ENCODE results near the gene FCSK. TPM values are rescaled to one million over a fixed set of nuclear protein-coding genes. Genes with fewer than 3 reads are reported as not detected.
"Not testable (repeated sequence)": the region's sequence is repeated elsewhere in the genome, so short reads cannot be mapped to it uniquely, and the experiment has no call there.

Gene FCSK
- total RNA-seq, 1 experiment from 2014 or later, result 9.2 TPM

DNA sequence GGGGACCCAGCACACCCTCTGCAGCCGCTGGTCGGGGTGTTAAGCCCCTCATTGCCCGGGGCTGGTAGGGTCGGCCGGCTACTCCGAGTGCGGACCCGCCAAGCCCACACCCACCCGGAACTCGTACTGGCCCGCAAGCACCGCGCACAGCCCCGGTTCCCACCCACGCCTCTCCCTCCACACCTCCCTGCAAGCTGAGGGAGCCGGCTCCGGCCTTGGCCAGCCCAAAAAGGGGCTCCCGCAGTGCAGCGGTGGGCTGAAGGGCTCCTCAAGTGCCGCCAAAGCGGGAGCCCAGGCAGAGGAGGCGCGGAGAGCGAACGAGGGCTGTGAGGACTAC lies 3.4 kb upstream of the FCSK start:
- not testable (repeated sequence) for DNase-seq (ENCODE audit: extremely low read depth, low read depth)

DNA sequence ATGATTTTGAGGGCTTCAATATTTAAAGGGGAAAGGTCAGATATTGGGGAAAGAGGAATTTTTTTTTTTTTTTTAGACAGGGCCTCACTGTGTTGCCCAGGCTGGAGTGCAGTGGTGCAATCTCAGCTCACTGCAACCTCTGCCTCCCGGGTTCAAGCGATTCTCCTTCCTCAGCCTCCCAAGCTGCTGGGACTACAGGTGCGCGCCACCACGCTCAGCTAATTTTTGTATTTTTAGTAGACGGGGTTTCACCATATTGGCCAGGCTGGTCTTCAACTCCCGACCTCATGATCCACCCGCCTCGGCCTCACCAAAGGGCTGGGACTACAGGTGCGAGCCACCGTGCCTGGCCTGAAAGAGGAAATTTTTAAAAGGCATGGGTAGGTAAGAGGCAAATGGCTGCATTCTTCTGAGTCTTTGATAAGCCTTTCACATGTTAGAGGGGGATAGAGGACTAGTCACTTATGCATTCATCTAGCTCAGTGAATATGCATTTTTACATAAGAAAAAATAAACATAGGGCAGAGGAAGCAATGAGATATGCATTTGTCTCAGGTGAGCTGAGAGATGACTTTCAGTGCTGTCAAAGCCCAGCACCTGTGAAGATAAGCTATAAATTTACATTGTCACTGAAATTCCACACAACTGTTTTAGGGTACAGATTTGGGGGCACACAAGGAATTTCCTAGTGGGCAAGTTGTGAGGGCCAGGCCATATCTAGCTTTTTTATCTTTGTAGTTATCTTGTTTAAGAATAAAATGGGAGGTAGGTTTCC lies 1.1 kb upstream of the FCSK start:
- DNase-seq (ENCODE audit: extremely low read depth, low read depth), result no peak

- DNase-seq (ENCODE audit: extremely low read depth, low read depth), result peak; percentile 26
Observed at GRCh38 chr16:70453892-70454221, 538 bp upstream of the FCSK start.

- DNase-seq (ENCODE audit: extremely low read depth, low read depth), result no peak
Observed at GRCh38 chr16:70455910-70456309, 1.5 kb downstream of the FCSK start.

DNA sequence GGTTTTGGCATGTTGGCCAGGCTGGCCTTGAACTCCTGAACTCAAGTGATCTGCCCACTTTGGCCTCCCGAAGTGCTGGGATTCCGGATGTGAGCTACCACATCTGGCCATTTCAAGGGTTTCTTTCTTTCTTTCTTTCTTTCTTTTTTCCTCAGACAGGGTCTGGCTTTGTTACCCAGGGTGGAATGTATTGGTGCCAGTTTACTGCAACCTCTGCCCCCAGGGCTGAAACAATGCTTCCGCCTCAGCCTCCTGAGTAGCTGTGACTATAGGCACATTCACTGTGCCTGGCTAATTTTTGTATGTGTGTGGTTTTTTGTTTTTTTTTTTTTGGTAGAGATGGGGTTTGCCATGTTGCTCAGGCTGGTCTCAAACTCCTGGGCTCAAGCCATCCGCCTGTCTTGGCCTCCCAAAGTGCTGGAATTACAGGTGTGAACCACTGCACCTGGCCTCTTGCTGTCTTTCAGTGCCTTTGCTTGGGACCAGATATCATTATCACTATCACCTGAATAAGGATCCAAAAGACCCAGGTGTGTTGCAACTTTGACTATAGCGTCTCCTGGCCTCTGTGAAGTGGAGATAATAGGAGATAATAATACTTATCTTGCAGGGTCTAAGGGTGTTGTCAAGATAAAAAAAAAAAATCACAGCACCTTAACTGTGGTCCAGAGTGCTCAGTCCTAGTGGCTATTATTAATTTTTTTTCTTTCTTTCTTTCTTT lies 3.2 kb downstream of the FCSK start:
- no peak for DNase-seq (ENCODE audit: extremely low read depth, low read depth)

DNA sequence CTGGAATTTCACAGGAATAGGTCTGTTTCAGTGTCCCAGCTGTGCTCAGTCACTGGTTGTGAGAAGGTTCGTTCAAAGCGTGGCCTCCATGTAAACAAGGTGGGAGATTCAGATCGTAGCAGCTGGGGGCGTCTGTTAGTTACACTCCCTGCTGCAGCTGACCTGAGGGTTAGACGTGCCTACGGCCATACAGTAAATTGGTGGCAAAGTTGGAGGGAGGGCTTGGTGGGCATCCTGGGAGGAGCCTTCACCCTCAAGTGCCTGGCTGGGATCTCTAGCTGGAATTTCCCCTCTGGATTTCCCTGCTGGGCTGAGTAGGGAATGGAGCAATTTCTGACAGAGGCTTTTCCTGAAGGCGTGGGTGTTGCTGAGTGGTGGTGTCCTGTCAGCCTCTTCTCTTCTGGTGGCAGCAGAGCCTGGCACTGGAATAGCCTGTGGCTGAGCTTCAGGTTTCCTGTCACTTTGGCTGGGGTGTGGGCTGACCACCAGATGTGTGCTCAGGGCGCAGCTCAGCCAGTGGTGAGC lies 6.4 kb downstream of the FCSK start:
- DNase-seq (ENCODE audit: extremely low read depth, low read depth), result no peak

GRCh38 chr16:70463235-70463634 lies 8.8 kb downstream of the FCSK start:
- no peak for DNase-seq (ENCODE audit: extremely low read depth, low read depth)

DNA sequence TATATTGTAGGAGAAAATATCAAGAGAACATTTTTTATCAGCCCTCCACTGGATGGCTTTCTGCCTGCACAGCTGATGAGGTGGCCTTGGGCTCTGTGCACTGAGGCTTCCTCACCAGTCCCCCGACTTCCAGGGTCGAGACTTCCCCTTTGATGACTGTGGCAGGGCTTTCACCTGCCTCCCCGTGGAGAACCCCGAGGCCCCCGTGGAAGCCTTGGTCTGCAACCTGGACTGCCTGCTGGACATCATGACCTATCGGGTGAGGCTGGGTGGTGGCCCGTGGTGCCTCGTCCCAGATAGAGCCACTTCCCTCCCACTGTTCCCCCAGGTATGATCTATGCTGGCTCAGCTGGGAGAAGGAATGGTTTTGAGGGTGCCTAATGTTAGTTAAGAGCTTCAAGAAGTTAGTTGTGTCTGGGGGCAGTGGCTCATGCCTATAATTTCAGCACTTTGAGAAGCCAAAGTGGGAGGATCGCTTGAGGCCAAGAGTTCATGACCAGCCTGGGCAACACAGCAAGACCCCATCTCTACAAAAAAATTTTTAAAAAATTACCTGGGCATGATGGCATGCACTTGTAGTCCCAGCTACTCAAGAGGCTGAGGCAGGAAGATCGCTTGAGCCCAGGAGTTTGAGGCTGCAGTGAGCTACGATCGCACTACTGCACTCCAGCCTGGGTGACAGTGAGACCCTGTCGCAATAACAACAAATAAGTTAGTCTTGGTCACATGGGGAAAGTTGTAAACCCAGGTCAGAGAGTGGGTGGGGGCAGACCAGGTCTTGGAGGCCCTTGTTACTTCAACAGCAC lies 11.8 kb downstream of the FCSK start:
- DNase-seq (ENCODE audit: extremely low read depth, low read depth), result no peak

DNA sequence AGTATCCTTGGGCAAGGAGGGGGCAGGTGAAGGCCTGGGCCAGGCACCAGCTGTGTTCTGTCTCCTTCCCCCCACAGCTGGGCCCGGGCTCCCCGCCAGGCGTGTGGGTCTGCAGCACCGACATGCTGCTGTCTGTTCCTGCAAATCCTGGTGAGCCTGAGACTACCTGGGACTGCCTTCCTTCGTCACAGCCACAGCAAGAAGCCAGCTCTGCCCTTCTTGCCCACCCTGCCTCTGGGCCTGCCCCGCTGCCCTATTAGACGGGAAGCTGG lies 12.3 kb downstream of the FCSK start:
- no peak for DNase-seq (ENCODE audit: extremely low read depth, low read depth)

DNA sequence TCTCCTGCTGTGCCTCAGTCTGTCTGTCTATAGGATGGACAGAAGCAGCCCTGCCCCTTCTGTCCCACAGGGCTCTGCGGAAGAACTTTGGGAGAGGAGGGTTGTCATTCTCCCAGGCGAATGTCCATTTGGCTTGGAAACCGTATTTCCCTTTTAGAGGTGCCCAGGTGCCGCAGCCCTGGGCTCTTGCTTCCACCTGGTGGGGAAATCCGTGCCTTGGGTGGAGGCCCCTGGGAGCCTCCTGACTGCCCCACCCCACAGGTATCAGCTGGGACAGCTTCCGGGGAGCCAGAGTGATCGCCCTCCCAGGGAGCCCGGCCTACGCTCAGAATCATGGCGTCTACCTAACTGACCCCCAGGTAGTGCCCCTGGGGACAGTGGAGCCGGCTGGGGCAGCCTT lies 12.7 kb downstream of the FCSK start:
- no peak for DNase-seq (ENCODE audit: extremely low read depth, low read depth)

DNA sequence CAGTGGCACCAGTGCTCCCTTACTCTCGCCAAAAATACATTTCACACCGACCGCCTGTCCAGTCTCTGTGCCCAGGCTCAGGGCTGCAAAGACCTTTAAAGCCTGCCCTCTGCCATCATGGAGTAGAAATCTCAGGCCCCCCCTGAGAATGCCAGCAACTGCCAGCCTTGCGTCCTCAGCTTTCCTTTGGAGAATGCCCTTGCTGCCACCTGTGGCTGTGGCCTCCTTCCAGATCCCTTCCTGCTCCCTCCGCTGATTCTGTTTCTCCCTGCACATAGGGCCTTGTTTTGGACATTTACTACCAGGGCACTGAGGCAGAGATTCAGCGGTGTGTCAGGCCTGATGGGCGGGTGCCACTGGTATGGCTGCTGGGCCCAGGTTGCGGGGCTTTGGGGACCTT lies 13.2 kb downstream of the FCSK start:
- no peak for DNase-seq (ENCODE audit: extremely low read depth, low read depth)

GRCh38 chr16:70468776-70469525 lies 14.6 kb downstream of the FCSK start:
- DNase-seq (ENCODE audit: extremely low read depth, low read depth), result no peak

DNA sequence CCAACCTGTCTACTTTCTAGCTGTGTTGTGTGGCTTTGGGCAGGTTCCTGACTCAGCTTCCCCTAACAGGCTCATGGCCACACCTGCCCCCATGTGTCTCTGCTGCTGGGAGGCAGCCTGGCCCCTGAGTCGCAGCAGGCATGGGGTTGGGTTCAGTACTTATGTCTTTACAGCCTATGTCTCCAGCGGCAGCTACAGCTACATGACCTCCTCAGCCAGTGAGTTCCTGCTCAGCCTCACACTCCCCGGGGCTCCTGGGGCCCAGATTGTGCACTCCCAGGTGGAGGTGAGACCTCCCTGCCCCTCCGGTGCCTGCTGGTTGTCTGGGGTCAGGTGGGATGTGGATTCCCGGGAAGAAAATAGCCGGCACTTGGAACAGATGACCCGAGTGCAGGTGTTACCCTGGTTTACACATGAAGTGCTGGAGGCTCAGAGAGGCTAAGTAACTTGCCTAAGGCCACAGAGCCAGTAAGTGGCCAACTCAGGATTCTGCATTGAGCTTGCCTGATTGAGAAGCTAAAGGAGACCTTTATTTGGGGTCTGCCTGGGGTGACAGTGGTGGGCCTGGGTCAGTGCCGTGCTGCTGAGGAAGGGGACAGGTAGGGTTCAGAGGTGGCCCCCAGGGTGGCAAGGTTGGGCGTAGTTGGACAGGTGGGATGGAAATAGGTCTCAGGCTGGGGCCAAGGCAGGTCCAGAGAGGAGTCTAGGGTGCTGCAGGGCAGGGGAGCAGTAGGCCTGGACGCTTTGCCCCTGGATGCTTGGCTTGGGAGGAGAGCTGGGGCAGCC lies 15.9 kb downstream of the FCSK start:
- DNase-seq (ENCODE audit: extremely low read depth, low read depth), result no peak

DNA sequence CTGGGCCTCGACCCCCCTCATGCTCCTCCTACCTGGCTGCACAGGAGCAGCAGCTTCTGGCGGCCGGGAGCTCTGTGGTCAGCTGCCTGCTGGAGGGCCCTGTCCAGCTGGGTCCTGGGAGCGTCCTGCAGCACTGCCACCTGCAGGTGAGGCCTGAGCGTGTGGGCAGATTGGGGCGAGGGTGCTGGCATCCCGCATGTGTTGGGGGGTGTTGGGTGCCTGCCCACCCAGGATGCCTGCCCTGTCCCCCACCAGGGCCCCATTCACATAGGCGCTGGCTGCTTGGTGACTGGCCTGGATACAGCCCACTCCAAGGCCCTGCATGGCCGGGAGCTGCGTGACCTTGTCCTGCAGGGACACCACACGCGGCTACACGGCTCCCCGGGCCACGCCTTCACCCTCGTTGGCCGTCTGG lies 16.5 kb downstream of the FCSK start:
- peak; percentile 16 for DNase-seq (ENCODE audit: extremely low read depth, low read depth)

- DNase-seq (ENCODE audit: extremely low read depth, low read depth), result no peak
Observed at GRCh38 chr16:70472786-70473433, 18.5 kb downstream of the FCSK start.

DNA sequence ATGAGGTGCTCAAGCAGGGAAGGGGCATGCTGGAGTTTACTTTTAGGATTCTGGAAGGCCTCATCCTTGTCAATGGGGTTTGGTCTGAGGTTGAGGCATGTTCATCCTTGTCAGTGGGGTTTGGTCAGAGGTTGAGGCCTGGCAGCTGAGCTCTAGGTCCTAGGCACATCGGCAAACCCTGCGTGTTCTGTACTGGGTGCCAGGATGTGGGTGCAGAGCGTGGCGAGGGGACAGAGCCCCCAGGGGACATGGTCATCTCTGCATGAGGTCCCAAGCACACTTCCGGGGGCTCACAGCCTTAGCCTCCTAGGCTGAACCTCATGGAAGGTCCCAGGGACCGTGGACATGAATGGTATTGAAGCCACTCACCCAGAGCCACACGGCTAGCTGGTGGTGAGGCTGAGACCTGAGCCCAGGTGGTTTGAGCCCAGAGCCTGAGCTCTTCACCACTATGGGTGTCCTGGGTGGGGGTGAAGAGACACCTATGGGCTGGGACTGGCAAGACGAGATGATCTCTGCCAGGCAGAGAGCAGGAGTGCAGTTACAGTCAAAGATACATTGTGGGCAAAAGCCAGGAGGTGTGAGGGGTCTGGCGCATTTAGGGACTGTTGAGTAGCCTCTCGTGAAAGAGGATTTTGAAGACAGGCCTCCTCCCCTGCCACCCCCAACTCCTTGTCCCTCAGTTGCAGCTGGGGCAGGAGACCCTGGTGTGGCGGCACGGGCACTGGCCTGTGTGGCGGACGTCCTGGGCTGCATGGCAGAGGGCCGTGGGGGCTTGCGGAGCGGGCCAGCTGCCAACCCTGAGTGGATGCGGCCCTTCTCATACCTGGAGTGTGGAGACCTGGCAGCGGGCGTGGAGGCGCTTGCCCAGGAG lies 19.3 kb downstream of the FCSK start:
- DNase-seq (ENCODE audit: extremely low read depth, low read depth), result no peak

DNA sequence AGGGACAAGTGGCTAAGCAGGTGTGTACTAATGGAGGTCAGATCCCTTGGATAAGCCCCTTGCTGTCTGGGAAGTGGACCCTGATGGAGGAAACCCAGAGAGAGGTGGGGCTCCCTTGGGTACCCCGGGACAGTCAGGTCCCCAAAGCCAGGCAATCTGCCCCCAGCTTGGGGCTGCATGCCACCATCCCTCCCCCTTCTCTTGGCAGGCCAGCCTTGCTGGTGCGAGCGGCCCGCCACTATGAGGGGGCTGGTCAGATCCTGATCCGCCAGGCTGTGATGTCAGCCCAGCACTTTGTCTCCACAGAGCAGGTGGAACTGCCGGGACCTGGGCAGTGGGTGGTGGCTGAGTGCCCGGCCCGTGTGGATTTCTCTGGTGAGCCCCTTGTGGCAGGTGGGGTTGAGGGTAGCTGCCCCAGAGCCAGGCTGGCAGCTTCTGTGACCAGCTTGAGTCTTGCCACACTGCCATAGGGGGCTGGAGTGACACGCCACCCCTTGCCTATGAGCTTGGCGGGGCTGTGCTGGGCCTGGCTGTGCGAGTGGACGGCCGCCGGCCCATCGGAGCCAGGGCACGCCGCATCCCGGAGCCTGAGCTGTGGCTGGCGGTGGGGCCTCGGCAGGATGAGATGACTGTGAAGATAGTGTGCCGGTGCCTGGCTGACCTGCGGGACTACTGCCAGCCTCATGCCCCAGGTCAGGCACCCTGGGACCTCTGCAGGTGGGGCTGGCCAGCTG lies 20.1 kb downstream of the FCSK start:
- DNase-seq (ENCODE audit: extremely low read depth, low read depth), result no peak
